Measurements from ENCODE around the gene PADI3. TPM values are rescaled to one million over a fixed set of nuclear protein-coding genes. Genes with fewer than 3 reads are reported as not detected.
A peak's percentile ranks its signal among the peaks of the same experiment; 100 is the strongest.

PADI3 gene
- total RNA-seq, 1 donor from 2014 or later: not detected

GRCh38 chr1:17313530-17314309 lies 64.8 kb downstream of the PADI3 start:
- Mint-ChIP-seq H3K27me3 (ENCODE audit: low read depth) (no peaks in the 10 kb centered on the region), H3K27ac (ENCODE audit: unreplicated experiment) (no peak overlapping the region), H3K36me3 (ENCODE audit: low read depth) (no peaks in the 10 kb centered on the region), H3K4me1 (ENCODE audit: low read depth) (peaks cover 29% of the 10 kb centered on the region), H3K4me3 (ENCODE audit: unreplicated experiment) (no peak overlapping the region), H3K9me3 (ENCODE audit: low read depth) (no peaks in the 10 kb centered on the region)
- TF ChIP-seq CTCF (IDR thresholded peaks at IDR 0.05): no peak
- peak; percentile 37 for DNase-seq (ENCODE audit: low spot score)

- Mint-ChIP-seq H3K27ac (ENCODE audit: unreplicated experiment) (no peak overlapping the region), H3K4me1 (ENCODE audit: low read depth) (peaks cover 26% of the 10 kb centered on the region), H3K27me3 (ENCODE audit: low read depth) (no peaks in the 10 kb centered on the region), H3K9me3 (ENCODE audit: low read depth) (peaks cover 5% of the 10 kb centered on the region), H3K36me3 (ENCODE audit: low read depth) (no peaks in the 10 kb centered on the region), H3K4me3 (ENCODE audit: unreplicated experiment) (no peak overlapping the region)
- TF ChIP-seq CTCF (IDR thresholded peaks at IDR 0.05): no peak
- peak; percentile 75 for DNase-seq (ENCODE audit: low spot score)
These were observed 65.6 kb downstream of the PADI3 start for GRCh38 chr1:17314491-17314971.

GRCh38 chr1:17315542-17316130 lies 66.7 kb downstream of the PADI3 start:
- no peaks in the 10 kb centered on the region for H3K27me3 Mint-ChIP-seq (ENCODE audit: low read depth)
- no peak for DNase-seq (ENCODE audit: low spot score)
- no peak overlapping the region for H3K4me3 Mint-ChIP-seq (ENCODE audit: unreplicated experiment)
- no peak for TF ChIP-seq CTCF (IDR thresholded peaks at IDR 0.05)
- H3K27ac Mint-ChIP-seq (ENCODE audit: unreplicated experiment): no peak overlapping the region
- peaks cover 8% of the 10 kb centered on the region for H3K9me3 Mint-ChIP-seq (ENCODE audit: low read depth)
- peaks cover 25% of the 10 kb centered on the region for H3K4me1 Mint-ChIP-seq (ENCODE audit: low read depth)
- H3K36me3 Mint-ChIP-seq (ENCODE audit: low read depth): no peaks in the 10 kb centered on the region

- H3K27me3 Mint-ChIP-seq (ENCODE audit: low read depth): no peaks in the 10 kb centered on the region
- no peak overlapping the region for H3K27ac Mint-ChIP-seq (ENCODE audit: unreplicated experiment)
- peaks cover 9% of the 10 kb centered on the region for H3K9me3 Mint-ChIP-seq (ENCODE audit: low read depth)
- DNase-seq (ENCODE audit: low spot score): no peak
- H3K36me3 Mint-ChIP-seq (ENCODE audit: low read depth): no peaks in the 10 kb centered on the region
- H3K4me3 Mint-ChIP-seq (ENCODE audit: unreplicated experiment): no peak overlapping the region
- no peak for TF ChIP-seq CTCF (IDR thresholded peaks at IDR 0.05)
- peaks cover 25% of the 10 kb centered on the region for H3K4me1 Mint-ChIP-seq (ENCODE audit: low read depth)
These were observed 67.8 kb downstream of the PADI3 start for GRCh38 chr1:17316704-17317103.

GRCh38 chr1:17318262-17318661 lies 69.4 kb downstream of the PADI3 start:
- H3K9me3 Mint-ChIP-seq (ENCODE audit: low read depth): peaks cover 14% of the 10 kb centered on the region
- peaks cover 25% of the 10 kb centered on the region for H3K4me1 Mint-ChIP-seq (ENCODE audit: low read depth)
- H3K27ac Mint-ChIP-seq (ENCODE audit: unreplicated experiment): no peak overlapping the region
- no peak overlapping the region for H3K4me3 Mint-ChIP-seq (ENCODE audit: unreplicated experiment)
- no peaks in the 10 kb centered on the region for H3K27me3 Mint-ChIP-seq (ENCODE audit: low read depth)
- no peak for TF ChIP-seq CTCF (IDR thresholded peaks at IDR 0.05)
- H3K36me3 Mint-ChIP-seq (ENCODE audit: low read depth): no peaks in the 10 kb centered on the region
- no peak for DNase-seq (ENCODE audit: low spot score)

Measured in chondrocyte (in vitro differentiated cells).